Astrocyte (in vitro differentiated cells and primary cell): Measurements from ENCODE around the gene NDEL1.

ENCODE experiments used
- EZH2 ChIP-seq: IDR thresholded peaks from 2 replicates; pipeline ENCODE4 v1.6.1; 2012; ENCODE audit warnings: mild to moderate bottlenecking, low read length, inconsistent platforms; ENCODE audit not compliant: insufficient read depth
- TF ChIP-seq, protein P1 (sequence below): IDR thresholded peaks from 2 replicates; pipeline ENCODE4 v1.5.1; 2011; ENCODE audit warnings: low read depth, mild to moderate bottlenecking, inconsistent platforms, low read length, moderate library complexity; ENCODE audit not compliant: insufficient read depth

DNA sequence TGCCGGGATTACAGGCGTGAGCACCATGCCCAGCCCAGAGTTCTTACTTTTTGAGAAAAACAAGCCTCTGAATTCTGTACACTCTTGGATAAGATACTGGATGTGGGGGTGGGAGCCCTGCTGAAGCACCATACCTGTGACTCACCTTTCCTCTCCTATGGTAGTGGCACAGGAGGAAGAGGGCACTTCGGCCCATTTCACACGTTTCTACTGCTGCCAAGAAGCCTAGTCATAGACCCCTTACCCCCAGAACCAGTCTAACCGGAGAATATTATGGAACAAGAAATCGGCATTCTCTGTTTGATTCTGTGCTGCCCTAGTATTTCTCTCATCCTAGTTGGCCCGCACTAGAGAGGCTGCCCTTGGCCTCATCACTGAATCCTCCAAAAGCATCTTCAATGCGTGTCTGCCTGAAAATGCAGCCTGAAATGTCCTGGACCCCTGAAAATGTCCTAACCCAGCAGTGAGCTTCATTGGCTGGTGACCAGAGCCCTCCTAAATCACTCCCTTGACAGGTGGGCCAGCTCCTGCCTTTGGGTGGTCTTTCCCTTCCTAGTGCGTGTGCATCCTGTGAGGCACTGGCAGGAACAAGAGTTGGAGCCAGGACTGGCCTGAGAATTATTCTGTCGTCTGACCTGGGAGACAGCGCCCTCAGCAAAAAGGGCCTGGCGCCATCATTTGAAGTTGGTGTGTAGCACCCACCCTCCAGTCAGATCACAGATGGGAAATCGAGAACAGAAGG, 37.9 kb downstream of the NDEL1 start:
- TF ChIP-seq, protein P1, sequence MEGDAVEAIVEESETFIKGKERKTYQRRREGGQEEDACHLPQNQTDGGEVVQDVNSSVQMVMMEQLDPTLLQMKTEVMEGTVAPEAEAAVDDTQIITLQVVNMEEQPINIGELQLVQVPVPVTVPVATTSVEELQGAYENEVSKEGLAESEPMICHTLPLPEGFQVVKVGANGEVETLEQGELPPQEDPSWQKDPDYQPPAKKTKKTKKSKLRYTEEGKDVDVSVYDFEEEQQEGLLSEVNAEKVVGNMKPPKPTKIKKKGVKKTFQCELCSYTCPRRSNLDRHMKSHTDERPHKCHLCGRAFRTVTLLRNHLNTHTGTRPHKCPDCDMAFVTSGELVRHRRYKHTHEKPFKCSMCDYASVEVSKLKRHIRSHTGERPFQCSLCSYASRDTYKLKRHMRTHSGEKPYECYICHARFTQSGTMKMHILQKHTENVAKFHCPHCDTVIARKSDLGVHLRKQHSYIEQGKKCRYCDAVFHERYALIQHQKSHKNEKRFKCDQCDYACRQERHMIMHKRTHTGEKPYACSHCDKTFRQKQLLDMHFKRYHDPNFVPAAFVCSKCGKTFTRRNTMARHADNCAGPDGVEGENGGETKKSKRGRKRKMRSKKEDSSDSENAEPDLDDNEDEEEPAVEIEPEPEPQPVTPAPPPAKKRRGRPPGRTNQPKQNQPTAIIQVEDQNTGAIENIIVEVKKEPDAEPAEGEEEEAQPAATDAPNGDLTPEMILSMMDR, result no peak
- TF ChIP-seq EZH2, result no peak
